ENCODE results near the gene EHMT1.

The EHMT1 gene

GRCh38 chr9:137787381-137787780 is 168.6 kb downstream of the EHMT1 start:
- Histone ChIP-seq H3K27me3 (ENCODE audit: low read depth) (no peaks in the 10 kb centered on the region), H3K4me1 (no peaks in the 10 kb centered on the region), H3K36me3 (replicated peaks) (peaks cover 29% of the 10 kb centered on the region), H3K4me3 (no peak overlapping the region), H3K9me3 (no peaks in the 10 kb centered on the region)
- in situ Hi-C loops (cut with MboI; ENCODE audit: low sequenced_read_pairs), result no loop called here
- DNase-seq (ENCODE audit: low spot score in 2 of 2), result no peak

GRCh38 chr9:137787786-137788505 is 169.1 kb downstream of the EHMT1 start:
- Histone ChIP-seq H3K36me3 (replicated peaks) (peaks cover 29% of the 10 kb centered on the region), H3K27me3 (ENCODE audit: low read depth) (no peaks in the 10 kb centered on the region), H3K4me3 (no peak overlapping the region), H3K9me3 (no peaks in the 10 kb centered on the region), H3K4me1 (no peaks in the 10 kb centered on the region)
- in situ Hi-C loops (cut with MboI; ENCODE audit: low sequenced_read_pairs), result no loop called here
- DNase-seq (ENCODE audit: low spot score in 2 of 2), result no peak

GRCh38 chr9:137788561-137789294 is 169.9 kb downstream of the EHMT1 start:
- no peak for DNase-seq (ENCODE audit: low spot score in 2 of 2)
- Histone ChIP-seq H3K9me3 (no peaks in the 10 kb centered on the region), H3K36me3 (replicated peaks) (peaks cover 33% of the 10 kb centered on the region), H3K27me3 (ENCODE audit: low read depth) (no peaks in the 10 kb centered on the region), H3K4me3 (no peak overlapping the region), H3K4me1 (no peaks in the 10 kb centered on the region)
- in situ Hi-C loops (cut with MboI; ENCODE audit: low sequenced_read_pairs), result no loop called here

- no peaks in the 10 kb centered on the region for H3K9me3 ChIP-seq
- H3K4me3 ChIP-seq, result no peak overlapping the region
- no peak for DNase-seq (ENCODE audit: low spot score in 2 of 2)
- peaks cover 28% of the 10 kb centered on the region for H3K36me3 ChIP-seq (replicated peaks)
- no peaks in the 10 kb centered on the region for H3K4me1 ChIP-seq
- no peaks in the 10 kb centered on the region for H3K27me3 ChIP-seq (ENCODE audit: low read depth)
- in situ Hi-C loops (cut with MboI; ENCODE audit: low sequenced_read_pairs), result no loop called here
Observed at GRCh38 chr9:137789295-137789895, 170.6 kb downstream of the EHMT1 start.

- Histone ChIP-seq H3K36me3 (replicated peaks) (peaks cover 38% of the 10 kb centered on the region), H3K27me3 (ENCODE audit: low read depth) (no peaks in the 10 kb centered on the region), H3K4me1 (no peaks in the 10 kb centered on the region), H3K4me3 (no peak overlapping the region), H3K9me3 (no peaks in the 10 kb centered on the region)
- DNase-seq (ENCODE audit: low spot score in 2 of 2), result no peak
- in situ Hi-C loops (cut with MboI; ENCODE audit: low sequenced_read_pairs), result no loop called here
Observed at GRCh38 chr9:137791947-137792346, 173.1 kb downstream of the EHMT1 start.

- in situ Hi-C loops (cut with MboI; ENCODE audit: low sequenced_read_pairs), result no loop called here
- no peaks in the 10 kb centered on the region for H3K27me3 ChIP-seq (ENCODE audit: low read depth)
- H3K4me1 ChIP-seq, result no peaks in the 10 kb centered on the region
- no peak for DNase-seq (ENCODE audit: low spot score in 2 of 2)
- H3K4me3 ChIP-seq, result no peak overlapping the region
- H3K36me3 ChIP-seq (replicated peaks), result peaks cover 36% of the 10 kb centered on the region
- no peaks in the 10 kb centered on the region for H3K9me3 ChIP-seq
Observed at GRCh38 chr9:137793196-137793841, 174.5 kb downstream of the EHMT1 start.

GRCh38 chr9:137795156-137795666 is 176.4 kb downstream of the EHMT1 start:
- Histone ChIP-seq H3K4me1 (no peaks in the 10 kb centered on the region), H3K36me3 (replicated peaks) (peaks cover 39% of the 10 kb centered on the region), H3K9me3 (no peaks in the 10 kb centered on the region), H3K4me3 (no peak overlapping the region), H3K27me3 (ENCODE audit: low read depth) (no peaks in the 10 kb centered on the region)
- DNase-seq (ENCODE audit: low spot score in 2 of 2), result no peak
- in situ Hi-C loops (cut with MboI; ENCODE audit: low sequenced_read_pairs), result no loop called here

- Histone ChIP-seq H3K4me3 (no peak overlapping the region), H3K36me3 (replicated peaks) (peaks cover 38% of the 10 kb centered on the region), H3K27me3 (ENCODE audit: low read depth) (no peaks in the 10 kb centered on the region), H3K4me1 (no peaks in the 10 kb centered on the region), H3K9me3 (no peaks in the 10 kb centered on the region)
- in situ Hi-C loops (cut with MboI; ENCODE audit: low sequenced_read_pairs), result no loop called here
- no peak for DNase-seq (ENCODE audit: low spot score in 2 of 2)
Observed at GRCh38 chr9:137797206-137798120, 178.7 kb downstream of the EHMT1 start.

GRCh38 chr9:137798142-137798541 is 179.3 kb downstream of the EHMT1 start:
- in situ Hi-C loops (cut with MboI; ENCODE audit: low sequenced_read_pairs), result no loop called here
- Histone ChIP-seq H3K4me1 (no peaks in the 10 kb centered on the region), H3K4me3 (no peak overlapping the region), H3K9me3 (no peaks in the 10 kb centered on the region), H3K27me3 (ENCODE audit: low read depth) (no peaks in the 10 kb centered on the region), H3K36me3 (replicated peaks) (peaks cover 35% of the 10 kb centered on the region)
- DNase-seq (ENCODE audit: low spot score in 2 of 2), result no peak

GRCh38 chr9:137798901-137799629 is 180.3 kb downstream of the EHMT1 start:
- Histone ChIP-seq H3K36me3 (replicated peaks) (peaks cover 38% of the 10 kb centered on the region), H3K4me1 (no peaks in the 10 kb centered on the region), H3K9me3 (no peaks in the 10 kb centered on the region), H3K4me3 (no peak overlapping the region), H3K27me3 (ENCODE audit: low read depth) (no peaks in the 10 kb centered on the region)
- in situ Hi-C loops (cut with MboI; ENCODE audit: low sequenced_read_pairs), result no loop called here
- DNase-seq (ENCODE audit: low spot score in 2 of 2), result no peak

GRCh38 chr9:137799630-137799983 is 180.8 kb downstream of the EHMT1 start:
- no peak for DNase-seq (ENCODE audit: low spot score in 2 of 2)
- Histone ChIP-seq H3K27me3 (ENCODE audit: low read depth) (no peaks in the 10 kb centered on the region), H3K9me3 (no peaks in the 10 kb centered on the region), H3K4me3 (no peak overlapping the region), H3K4me1 (no peaks in the 10 kb centered on the region), H3K36me3 (replicated peaks) (peaks cover 40% of the 10 kb centered on the region)
- in situ Hi-C loops (cut with MboI; ENCODE audit: low sequenced_read_pairs), result no loop called here

GRCh38 chr9:137800196-137801022 is 181.6 kb downstream of the EHMT1 start:
- DNase-seq (ENCODE audit: low spot score in 2 of 2), result no peak
- H3K9me3 ChIP-seq, result no peaks in the 10 kb centered on the region
- peaks cover 35% of the 10 kb centered on the region for H3K36me3 ChIP-seq (replicated peaks)
- no peaks in the 10 kb centered on the region for H3K4me1 ChIP-seq
- in situ Hi-C loops (cut with MboI; ENCODE audit: low sequenced_read_pairs), result no loop called here
- no peak overlapping the region for H3K4me3 ChIP-seq
- no peaks in the 10 kb centered on the region for H3K27me3 ChIP-seq (ENCODE audit: low read depth)
